ENCODE data around the gene PARP16. TPM values are rescaled to one million over a fixed set of nuclear protein-coding genes. Genes with fewer than 3 reads are reported as not detected.
"Not testable (repeated sequence)": the region's sequence is repeated elsewhere in the genome, so short reads cannot be mapped to it uniquely, and the experiment has no call there.

The PARP16 gene
- total RNA-seq, 4 donors from 2014 or later, result 2.3 to 14.7 (median 6.5) TPM

GRCh38 chr15:65231306-65231705 lies 55.4 kb downstream of the PARP16 start:
- no peak overlapping the region for H3K4me3 ChIP-seq
- no peaks in the 10 kb centered on the region for H3K4me1 ChIP-seq
- H3K36me3 ChIP-seq, result no peaks in the 10 kb centered on the region
- no peak for DNase-seq
- H3K9me3 ChIP-seq, result no peaks in the 10 kb centered on the region
- no peak for TF ChIP-seq CTCF (IDR thresholded peaks at IDR 0.05)
- no peak for TF ChIP-seq POLR2A (IDR thresholded peaks at IDR 0.05)
- H3K27ac ChIP-seq, result no peak overlapping the region
- intact Hi-C loops (cut with DNase I; ENCODE audit: low total_unique reads), result no loop called here
- no peaks in the 10 kb centered on the region for H3K27me3 ChIP-seq

GRCh38 chr15:65226901-65227300 lies 59.8 kb downstream of the PARP16 start:
- H3K27me3 ChIP-seq; H3K9me3 ChIP-seq; H3K4me1 ChIP-seq; H3K27ac ChIP-seq; intact Hi-C loops (cut with DNase I; ENCODE audit: low total_unique reads); DNase-seq; H3K36me3 ChIP-seq; H3K4me3 ChIP-seq: not testable (repeated sequence)

- Histone ChIP-seq H3K27ac (no peak overlapping the region), H3K36me3 (no peaks in the 10 kb centered on the region), H3K9me3 (no peaks in the 10 kb centered on the region), H3K4me3 (no peak overlapping the region), H3K27me3 (no peaks in the 10 kb centered on the region), H3K4me1 (no peaks in the 10 kb centered on the region)
- intact Hi-C loops (cut with DNase I; ENCODE audit: low total_unique reads), result no loop called here
- DNase-seq, result no peak
- no peak for TF ChIP-seq POLR2A (IDR thresholded peaks at IDR 0.05)
- no peak for TF ChIP-seq CTCF (IDR thresholded peaks at IDR 0.05)
These were observed 60.5 kb downstream of the PARP16 start for GRCh38 chr15:65226221-65226620.

GRCh38 chr15:65223996-65224395 lies 62.7 kb downstream of the PARP16 start:
- no peak for DNase-seq
- no peaks in the 10 kb centered on the region for H3K36me3 ChIP-seq
- intact Hi-C loops (cut with DNase I; ENCODE audit: low total_unique reads), result no loop called here
- no peak overlapping the region for H3K27ac ChIP-seq
- TF ChIP-seq CTCF (IDR thresholded peaks at IDR 0.05), result no peak
- H3K9me3 ChIP-seq, result no peaks in the 10 kb centered on the region
- H3K4me3 ChIP-seq, result no peak overlapping the region
- H3K27me3 ChIP-seq, result no peaks in the 10 kb centered on the region
- H3K4me1 ChIP-seq, result no peaks in the 10 kb centered on the region

GRCh38 chr15:65222891-65223290 lies 63.8 kb downstream of the PARP16 start:
- Histone ChIP-seq H3K27ac (no peak overlapping the region), H3K27me3 (no peaks in the 10 kb centered on the region), H3K36me3 (no peaks in the 10 kb centered on the region), H3K4me3 (no peak overlapping the region), H3K4me1 (no peaks in the 10 kb centered on the region), H3K9me3 (no peaks in the 10 kb centered on the region)
- TF ChIP-seq POLR2A (IDR thresholded peaks at IDR 0.05), result no peak
- TF ChIP-seq CTCF (IDR thresholded peaks at IDR 0.05), result no peak
- intact Hi-C loops (cut with DNase I; ENCODE audit: low total_unique reads), result no loop called here
- DNase-seq, result no peak

GRCh38 chr15:65221697-65222096 lies 65.0 kb downstream of the PARP16 start:
- no peak overlapping the region for H3K4me3 ChIP-seq
- no peaks in the 10 kb centered on the region for H3K4me1 ChIP-seq
- H3K36me3 ChIP-seq, result no peaks in the 10 kb centered on the region
- no peaks in the 10 kb centered on the region for H3K27me3 ChIP-seq
- no peaks in the 10 kb centered on the region for H3K9me3 ChIP-seq
- intact Hi-C loops (cut with DNase I; ENCODE audit: low total_unique reads), result no loop called here
- TF ChIP-seq POLR2A (IDR thresholded peaks at IDR 0.05) (no peak), CTCF (IDR thresholded peaks at IDR 0.05) (no peak)
- H3K27ac ChIP-seq, result no peak overlapping the region
- DNase-seq, result no peak

All from uterus (tissue), 4 donors.